GM12878 (cell line): Measurements from ENCODE around the gene EXOC3L4. TPM values are rescaled to one million over a fixed set of nuclear protein-coding genes. Genes with fewer than 3 reads are reported as not detected.

ENCODE experiments used
- DPF2 ChIP-seq: fragments of 450-650 bp; IDR thresholded peaks from 2 replicates; pipeline ENCODE4 v1.6.1; 2017; ENCODE audit warnings: mild to moderate bottlenecking
- EED ChIP-seq: sonication (generic); IDR thresholded peaks from 2 replicates; pipeline ENCODE4 v1.6.1; 2016; ENCODE audit warnings: antibody characterized with exemption, low read depth
- ESRRA ChIP-seq: IDR thresholded peaks from 2 replicates; pipeline ENCODE4 v1.6.1; 2012; ENCODE audit warnings: mild to moderate bottlenecking, low read length, improper control_type of control experiment
- NFYB ChIP-seq: IDR thresholded peaks from 2 replicates; pipeline ENCODE4 v1.6.1; 2011; ENCODE audit warnings: low read depth, mild to moderate bottlenecking, low read length, improper control_type of control experiment, moderate library complexity; ENCODE audit not compliant: insufficient read depth
- NR2C1 ChIP-seq: fragments of 450-650 bp; IDR thresholded peaks from 2 replicates; pipeline ENCODE4 v1.6.1; 2017; ENCODE audit warnings: antibody characterized with exemption, mild to moderate bottlenecking, moderate library complexity
- NR2C2 ChIP-seq: IDR thresholded peaks from 2 replicates; pipeline ENCODE4 v1.6.1; 2011; ENCODE audit warnings: borderline replicate concordance, low read depth; ENCODE audit not compliant: control insufficient read depth, insufficient read length
- NR2F1 ChIP-seq: fragments of 450-650 bp; conservative IDR thresholded peaks from 2 replicates; pipeline ENCODE4 v1.6.1; 2017; ENCODE audit warnings: mild to moderate bottlenecking
- POU2F2 ChIP-seq: IDR thresholded peaks from 3 replicates; pipeline ENCODE4 v1.6.1; 2011; ENCODE audit warnings: low read depth, mild to moderate bottlenecking, low read length, borderline replicate concordance
- SMAD5 ChIP-seq: IDR thresholded peaks from 2 replicates; pipeline ENCODE4 v1.6.1; 2016; ENCODE audit warnings: antibody characterized with exemption, low read depth
- SREBF1 ChIP-seq: IDR thresholded peaks from 2 replicates; pipeline ENCODE4 v1.6.1; 2012; ENCODE audit warnings: mild to moderate bottlenecking, low read length
- SRF ChIP-seq, 2 experiments: IDR thresholded peaks; 2 replicates each; pipeline ENCODE4 v1.6.1; 2011; ENCODE audit warnings: low read depth in 2 of 2, low read length in 2 of 2, mild to moderate bottlenecking in 1 of 2, moderate library complexity in 1 of 2
- ZNF274 ChIP-seq: IDR thresholded peaks from one replicate; pipeline ENCODE4 v1.8.0; 2011; ENCODE audit not compliant: insufficient read length, insufficient read depth
- polyA plus RNA-seq, 11 experiments: library from polyadenylated mRNA; depleted of rRNA in 4 of 11; unstranded in 6 of 11; stranded (reverse) in 5 of 11; fragments of >200 nt; fragmentation: Nextera tagmentation in 4 of 11; fragmentation: Illumina TruSeq in 1 of 11; extraction: Ambion mirVana in 4 of 11; extraction: Trizol in 1 of 11; gene quantifications; 1 replicate in 1 of 11; 2 replicates in 10 of 11; pipeline versions ENCODE4 v1.2.1 to v1.2.3, GENCODE V29; 2011 to 2016; ENCODE audit warnings: inconsistent platforms in 2 of 11, missing spikeins in 2 of 11, low read depth in 1 of 11
- total RNA-seq, 4 experiments: library from RNA; depleted of rRNA in 3 of 4; stranded (reverse); fragments of >200 nt in 3 of 4; fragmentation: Illumina TruSeq in 1 of 4; extraction: Trizol in 1 of 4; gene quantifications; 2 replicates each; pipeline versions ENCODE4 v1.2.1 to v1.2.3, GENCODE V29; 2013 to 2021
- TF ChIP-seq, protein P1 (sequence below): IDR thresholded peaks from 2 replicates; pipeline ENCODE4 v1.6.1; 2012; ENCODE audit warnings: mild to moderate bottlenecking, low read depth, low read length
- TF ChIP-seq, protein P2 (sequence below): IDR thresholded peaks from 2 replicates; pipeline ENCODE4 v1.6.1; 2012; ENCODE audit warnings: low read depth, low read length, improper control_type of control experiment
- TF ChIP-seq, protein P3 (sequence below): fragments of 450-650 bp; IDR thresholded peaks from 2 replicates; pipeline ENCODE4 v1.6.1; 2017; ENCODE audit warnings: low read depth, mild to moderate bottlenecking, moderate library complexity
- TF ChIP-seq, protein P4 (sequence below): fragments of 450-650 bp; IDR thresholded peaks from 2 replicates; pipeline ENCODE4 v1.6.1; 2018; ENCODE audit warnings: borderline replicate concordance, mild to moderate bottlenecking; ENCODE audit not compliant: partially characterized antibody
- TF ChIP-seq, protein P5 (sequence below): fragments of 150-350 bp; IDR thresholded peaks from 2 replicates; pipeline ENCODE4 v1.6.1; 2016; ENCODE audit warnings: low read depth, low read length

The EXOC3L4 gene
- total and polyA plus RNA-seq, 10 of the 15 experiments (the other 5 are each of a cell fraction or from before 2014, with no cell fraction given): not detected

DNA sequence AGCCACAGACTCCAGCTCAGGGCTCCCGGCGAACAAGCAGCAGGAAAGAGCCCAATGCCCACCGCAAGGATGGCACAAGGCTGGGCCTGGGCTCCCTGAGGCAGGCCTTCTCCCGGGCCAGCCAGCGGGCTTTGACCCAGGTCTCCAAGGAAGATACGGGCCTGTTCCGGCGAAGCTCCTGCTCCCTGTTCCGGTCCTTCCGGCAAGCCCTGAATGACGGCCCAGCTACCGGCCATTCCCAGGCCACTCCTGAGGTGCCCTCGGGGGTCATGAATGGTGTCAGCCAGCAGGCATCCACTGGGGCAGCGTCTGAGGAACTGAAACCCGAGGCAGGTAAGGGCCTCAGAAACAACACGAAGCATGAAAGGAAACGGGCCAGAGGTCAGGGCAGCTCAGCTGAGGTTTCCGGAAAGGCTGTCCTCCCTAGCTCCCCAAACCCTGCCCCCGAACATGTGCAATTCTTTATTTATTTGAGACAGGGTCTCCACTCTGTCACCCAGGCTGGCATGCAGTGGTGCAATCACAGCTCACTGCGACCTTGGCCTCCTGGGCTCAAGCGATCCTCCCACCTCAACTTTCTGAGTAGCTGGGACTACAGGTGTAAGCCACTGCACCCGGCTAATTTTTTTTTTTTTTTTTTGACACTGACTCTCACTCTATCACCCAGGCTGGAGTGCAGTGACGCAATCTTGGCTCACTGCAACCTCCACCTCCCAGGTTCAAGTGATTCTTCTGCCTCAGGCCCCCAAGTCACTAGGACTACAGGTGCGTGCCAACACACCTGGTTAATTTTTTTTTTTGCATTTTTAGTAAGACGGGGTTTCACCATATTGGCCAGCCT is 6.0 kb downstream of the EXOC3L4 start (continued):
- TF ChIP-seq NFYB: no peak
- TF ChIP-seq SREBF1: no peak
- TF ChIP-seq, protein P1, sequence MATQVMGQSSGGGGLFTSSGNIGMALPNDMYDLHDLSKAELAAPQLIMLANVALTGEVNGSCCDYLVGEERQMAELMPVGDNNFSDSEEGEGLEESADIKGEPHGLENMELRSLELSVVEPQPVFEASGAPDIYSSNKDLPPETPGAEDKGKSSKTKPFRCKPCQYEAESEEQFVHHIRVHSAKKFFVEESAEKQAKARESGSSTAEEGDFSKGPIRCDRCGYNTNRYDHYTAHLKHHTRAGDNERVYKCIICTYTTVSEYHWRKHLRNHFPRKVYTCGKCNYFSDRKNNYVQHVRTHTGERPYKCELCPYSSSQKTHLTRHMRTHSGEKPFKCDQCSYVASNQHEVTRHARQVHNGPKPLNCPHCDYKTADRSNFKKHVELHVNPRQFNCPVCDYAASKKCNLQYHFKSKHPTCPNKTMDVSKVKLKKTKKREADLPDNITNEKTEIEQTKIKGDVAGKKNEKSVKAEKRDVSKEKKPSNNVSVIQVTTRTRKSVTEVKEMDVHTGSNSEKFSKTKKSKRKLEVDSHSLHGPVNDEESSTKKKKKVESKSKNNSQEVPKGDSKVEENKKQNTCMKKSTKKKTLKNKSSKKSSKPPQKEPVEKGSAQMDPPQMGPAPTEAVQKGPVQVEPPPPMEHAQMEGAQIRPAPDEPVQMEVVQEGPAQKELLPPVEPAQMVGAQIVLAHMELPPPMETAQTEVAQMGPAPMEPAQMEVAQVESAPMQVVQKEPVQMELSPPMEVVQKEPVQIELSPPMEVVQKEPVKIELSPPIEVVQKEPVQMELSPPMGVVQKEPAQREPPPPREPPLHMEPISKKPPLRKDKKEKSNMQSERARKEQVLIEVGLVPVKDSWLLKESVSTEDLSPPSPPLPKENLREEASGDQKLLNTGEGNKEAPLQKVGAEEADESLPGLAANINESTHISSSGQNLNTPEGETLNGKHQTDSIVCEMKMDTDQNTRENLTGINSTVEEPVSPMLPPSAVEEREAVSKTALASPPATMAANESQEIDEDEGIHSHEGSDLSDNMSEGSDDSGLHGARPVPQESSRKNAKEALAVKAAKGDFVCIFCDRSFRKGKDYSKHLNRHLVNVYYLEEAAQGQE: no peak
- TF ChIP-seq, protein P2, sequence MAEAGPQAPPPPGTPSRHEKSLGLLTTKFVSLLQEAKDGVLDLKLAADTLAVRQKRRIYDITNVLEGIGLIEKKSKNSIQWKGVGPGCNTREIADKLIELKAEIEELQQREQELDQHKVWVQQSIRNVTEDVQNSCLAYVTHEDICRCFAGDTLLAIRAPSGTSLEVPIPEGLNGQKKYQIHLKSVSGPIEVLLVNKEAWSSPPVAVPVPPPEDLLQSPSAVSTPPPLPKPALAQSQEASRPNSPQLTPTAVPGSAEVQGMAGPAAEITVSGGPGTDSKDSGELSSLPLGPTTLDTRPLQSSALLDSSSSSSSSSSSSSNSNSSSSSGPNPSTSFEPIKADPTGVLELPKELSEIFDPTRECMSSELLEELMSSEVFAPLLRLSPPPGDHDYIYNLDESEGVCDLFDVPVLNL: no peak
- peak; percentile 30; the same call in 1 of the 2 replicates for TF ChIP-seq NR2C1
- TF ChIP-seq, protein P3, sequence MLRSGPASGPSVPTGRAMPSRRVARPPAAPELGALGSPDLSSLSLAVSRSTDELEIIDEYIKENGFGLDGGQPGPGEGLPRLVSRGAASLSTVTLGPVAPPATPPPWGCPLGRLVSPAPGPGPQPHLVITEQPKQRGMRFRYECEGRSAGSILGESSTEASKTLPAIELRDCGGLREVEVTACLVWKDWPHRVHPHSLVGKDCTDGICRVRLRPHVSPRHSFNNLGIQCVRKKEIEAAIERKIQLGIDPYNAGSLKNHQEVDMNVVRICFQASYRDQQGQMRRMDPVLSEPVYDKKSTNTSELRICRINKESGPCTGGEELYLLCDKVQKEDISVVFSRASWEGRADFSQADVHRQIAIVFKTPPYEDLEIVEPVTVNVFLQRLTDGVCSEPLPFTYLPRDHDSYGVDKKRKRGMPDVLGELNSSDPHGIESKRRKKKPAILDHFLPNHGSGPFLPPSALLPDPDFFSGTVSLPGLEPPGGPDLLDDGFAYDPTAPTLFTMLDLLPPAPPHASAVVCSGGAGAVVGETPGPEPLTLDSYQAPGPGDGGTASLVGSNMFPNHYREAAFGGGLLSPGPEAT: no peak
- no peak for TF ChIP-seq NR2C2
- peak; percentile 97 for TF ChIP-seq NR2F1
- no peak for TF ChIP-seq POU2F2
- TF ChIP-seq, protein P4, sequence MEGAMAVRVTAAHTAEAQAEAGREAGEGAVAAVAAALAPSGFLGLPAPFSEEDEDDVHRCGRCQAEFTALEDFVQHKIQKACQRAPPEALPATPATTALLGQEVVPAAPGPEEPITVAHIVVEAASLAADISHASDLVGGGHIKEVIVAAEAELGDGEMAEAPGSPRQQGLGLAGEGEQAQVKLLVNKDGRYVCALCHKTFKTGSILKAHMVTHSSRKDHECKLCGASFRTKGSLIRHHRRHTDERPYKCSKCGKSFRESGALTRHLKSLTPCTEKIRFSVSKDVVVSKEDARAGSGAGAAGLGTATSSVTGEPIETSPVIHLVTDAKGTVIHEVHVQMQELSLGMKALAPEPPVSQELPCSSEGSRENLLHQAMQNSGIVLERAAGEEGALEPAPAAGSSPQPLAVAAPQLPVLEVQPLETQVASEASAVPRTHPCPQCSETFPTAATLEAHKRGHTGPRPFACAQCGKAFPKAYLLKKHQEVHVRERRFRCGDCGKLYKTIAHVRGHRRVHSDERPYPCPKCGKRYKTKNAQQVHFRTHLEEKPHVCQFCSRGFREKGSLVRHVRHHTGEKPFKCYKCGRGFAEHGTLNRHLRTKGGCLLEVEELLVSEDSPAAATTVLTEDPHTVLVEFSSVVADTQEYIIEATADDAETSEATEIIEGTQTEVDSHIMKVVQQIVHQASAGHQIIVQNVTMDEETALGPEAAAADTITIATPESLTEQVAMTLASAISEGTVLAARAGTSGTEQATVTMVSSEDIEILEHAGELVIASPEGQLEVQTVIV: no peak
- no peak for TF ChIP-seq ZNF274
- TF ChIP-seq SRF (IDR thresholded peaks at IDR 0.05; ENCODE audit: low read depth in 2 of 2, low read length in 2 of 2): no peak
- TF ChIP-seq, protein P5, sequence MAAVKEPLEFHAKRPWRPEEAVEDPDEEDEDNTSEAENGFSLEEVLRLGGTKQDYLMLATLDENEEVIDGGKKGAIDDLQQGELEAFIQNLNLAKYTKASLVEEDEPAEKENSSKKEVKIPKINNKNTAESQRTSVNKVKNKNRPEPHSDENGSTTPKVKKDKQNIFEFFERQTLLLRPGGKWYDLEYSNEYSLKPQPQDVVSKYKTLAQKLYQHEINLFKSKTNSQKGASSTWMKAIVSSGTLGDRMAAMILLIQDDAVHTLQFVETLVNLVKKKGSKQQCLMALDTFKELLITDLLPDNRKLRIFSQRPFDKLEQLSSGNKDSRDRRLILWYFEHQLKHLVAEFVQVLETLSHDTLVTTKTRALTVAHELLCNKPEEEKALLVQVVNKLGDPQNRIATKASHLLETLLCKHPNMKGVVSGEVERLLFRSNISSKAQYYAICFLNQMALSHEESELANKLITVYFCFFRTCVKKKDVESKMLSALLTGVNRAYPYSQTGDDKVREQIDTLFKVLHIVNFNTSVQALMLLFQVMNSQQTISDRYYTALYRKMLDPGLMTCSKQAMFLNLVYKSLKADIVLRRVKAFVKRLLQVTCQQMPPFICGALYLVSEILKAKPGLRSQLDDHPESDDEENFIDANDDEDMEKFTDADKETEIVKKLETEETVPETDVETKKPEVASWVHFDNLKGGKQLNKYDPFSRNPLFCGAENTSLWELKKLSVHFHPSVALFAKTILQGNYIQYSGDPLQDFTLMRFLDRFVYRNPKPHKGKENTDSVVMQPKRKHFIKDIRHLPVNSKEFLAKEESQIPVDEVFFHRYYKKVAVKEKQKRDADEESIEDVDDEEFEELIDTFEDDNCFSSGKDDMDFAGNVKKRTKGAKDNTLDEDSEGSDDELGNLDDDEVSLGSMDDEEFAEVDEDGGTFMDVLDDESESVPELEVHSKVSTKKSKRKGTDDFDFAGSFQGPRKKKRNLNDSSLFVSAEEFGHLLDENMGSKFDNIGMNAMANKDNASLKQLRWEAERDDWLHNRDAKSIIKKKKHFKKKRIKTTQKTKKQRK: no peak
- TF ChIP-seq EED: no peak
- TF ChIP-seq ESRRA: no peak
- peak; percentile 67 for TF ChIP-seq DPF2
- no peak for TF ChIP-seq SMAD5
